ENCODE results near the gene PLXNA4.

DNA sequence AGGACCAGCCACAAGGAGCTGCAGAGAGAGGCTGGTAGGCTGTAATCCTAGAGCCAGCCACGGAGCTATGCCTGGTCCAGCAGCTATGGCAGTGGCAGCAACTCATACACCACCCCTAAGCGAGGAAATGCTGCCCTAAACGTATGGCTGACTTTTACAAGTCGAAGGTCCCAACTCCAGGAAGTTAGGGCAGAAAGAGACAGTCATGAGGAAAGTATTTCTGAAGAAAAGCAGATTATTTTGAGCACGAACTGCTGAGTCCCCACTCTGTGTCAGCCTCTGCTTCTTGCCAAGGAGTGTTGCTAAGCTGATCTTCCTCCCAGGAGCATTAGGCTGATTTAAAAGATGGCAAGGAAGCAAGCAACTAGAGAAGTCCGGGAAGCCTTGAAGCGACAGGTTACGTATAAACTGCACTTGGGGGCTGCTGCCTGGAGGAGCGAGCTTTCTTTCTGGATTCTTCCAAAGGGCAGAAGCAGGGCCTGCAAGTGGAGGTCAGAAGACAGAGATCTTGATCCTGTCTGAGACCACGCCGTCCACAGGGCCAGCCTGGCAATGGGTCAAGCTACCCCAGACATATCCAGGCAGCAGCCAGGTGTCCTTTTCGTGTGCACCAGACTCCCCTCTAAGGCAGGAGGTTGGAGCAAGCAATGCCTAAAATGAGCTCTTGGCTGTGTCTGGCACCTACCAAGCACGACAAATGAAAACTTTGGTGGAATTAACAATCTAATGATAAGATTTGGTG is 39.4 kb downstream of the PLXNA4 start:
- TF ChIP-seq BCOR (IDR thresholded peaks at IDR 0.05) (no peak), JUN (IDR thresholded peaks at IDR 0.05; ENCODE audit: borderline replicate concordance, low read depth, low read length) (no peak), JUN (CRISPR knock-in tag; IDR thresholded peaks at IDR 0.05; ENCODE audit: borderline replicate concordance) (no peak), ZNF511 (CRISPR knock-in tag; IDR thresholded peaks at IDR 0.05) (no peak)
